CD4-positive, alpha-beta T cell treated with Interleukin-17A for 4 hours (primary cell): ENCODE measurements around the gene SCAI.
"Not testable (repeated sequence)": the region's sequence is repeated elsewhere in the genome, so short reads cannot be mapped to it uniquely, and the experiment has no call there.

Experiments used
- DNase-seq: peaks from one replicate; pipeline ENCODE4 v3.0.0-alpha.2; 2020; ENCODE audit warnings: mixed read lengths

SCAI gene

DNA sequence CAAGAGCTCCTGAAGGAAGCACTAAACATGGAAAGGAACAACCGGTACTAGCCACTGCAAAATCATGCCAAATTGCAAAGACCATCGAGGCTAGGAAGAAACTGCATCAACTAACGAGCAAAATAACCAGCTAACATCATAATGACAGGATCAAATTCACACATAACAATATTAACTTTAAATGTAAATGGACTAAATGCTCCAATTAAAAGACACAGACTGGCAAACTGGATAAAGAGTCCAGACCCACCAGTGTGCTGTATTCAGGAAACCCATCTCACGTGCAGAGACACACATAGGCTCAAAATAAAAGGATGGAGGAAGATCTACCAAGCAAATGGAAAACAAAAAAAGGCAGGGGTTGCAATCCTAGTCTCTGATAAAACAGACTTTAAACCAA, 131.3 kb downstream of the SCAI start:
- not testable (repeated sequence) for DNase-seq

DNA sequence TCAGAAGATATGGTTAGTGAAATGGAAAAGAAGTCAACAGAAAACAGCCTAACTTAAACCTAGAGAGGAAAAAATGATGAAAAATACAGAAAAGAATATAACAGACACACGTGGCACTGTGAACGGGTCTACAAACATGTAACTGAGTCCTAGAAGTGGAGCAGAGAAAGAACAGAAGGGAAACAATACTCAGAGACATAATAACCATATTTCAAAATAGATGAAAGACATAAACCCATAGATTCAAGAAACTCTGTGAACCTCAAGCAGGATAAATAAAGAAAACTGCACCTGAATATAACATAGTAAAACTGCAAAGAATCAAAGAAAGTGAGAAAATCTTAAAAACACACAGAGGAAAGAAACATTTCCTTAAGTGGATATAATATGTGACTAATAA, 134.7 kb downstream of the SCAI start:
- DNase-seq, result no peak

DNA sequence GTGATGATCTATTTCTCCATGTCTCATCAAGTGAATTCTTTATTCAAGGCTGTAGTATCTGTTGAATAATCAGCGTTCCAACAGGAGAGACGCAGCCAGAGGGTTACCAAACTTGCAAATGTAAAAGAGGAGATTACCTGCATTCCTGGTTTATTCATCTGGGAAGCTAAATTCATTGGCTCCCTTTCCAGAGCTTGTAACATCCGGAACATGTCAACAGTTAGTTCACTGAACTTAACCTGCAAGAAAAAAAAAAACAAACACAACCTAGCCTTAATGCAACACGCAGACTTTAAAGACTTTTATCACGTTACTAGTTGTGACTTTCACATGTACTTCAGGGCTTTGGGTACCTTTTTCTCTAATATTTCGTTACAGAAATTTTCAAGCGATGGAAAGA, 140.0 kb downstream of the SCAI start:
- DNase-seq, result no peak

DNA sequence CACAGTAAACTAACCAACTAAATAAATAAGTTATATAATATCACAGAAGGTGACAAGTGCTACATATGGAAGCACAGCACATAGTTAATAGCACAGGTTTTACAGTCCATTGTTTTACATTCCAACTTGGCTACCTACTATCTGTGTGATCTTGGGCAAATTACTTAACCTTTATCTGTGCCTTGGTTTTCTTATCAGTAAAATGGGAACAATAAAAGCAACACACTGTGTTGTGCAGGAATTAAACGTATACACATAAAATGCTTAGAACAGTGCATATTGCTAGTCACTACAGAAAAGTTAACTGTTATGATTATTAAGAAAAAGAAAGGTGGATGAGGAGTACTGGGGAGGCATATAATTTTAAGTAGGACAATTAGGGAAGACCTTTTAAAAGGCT, 159.6 kb downstream of the SCAI start:
- DNase-seq, result no peak

DNA sequence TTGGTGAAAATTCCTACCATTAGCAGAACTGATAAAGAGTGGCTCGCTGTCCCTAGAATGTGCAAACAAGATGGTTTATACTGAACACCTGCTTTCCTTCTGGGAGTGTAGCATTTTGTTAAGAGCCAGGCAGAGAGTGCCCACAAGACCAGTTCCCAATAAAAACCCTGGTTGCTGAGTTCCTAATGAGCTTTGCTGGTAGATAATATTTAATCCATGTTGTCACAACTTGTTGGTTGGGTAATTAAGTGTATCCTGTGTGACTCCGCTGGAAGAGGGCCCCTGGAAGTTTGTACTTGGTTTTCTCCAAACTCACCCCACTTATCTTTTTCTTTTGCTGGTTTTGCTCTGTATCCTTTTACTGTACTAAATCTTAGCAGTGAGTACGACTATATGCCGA, 162.9 kb downstream of the SCAI start:
- no peak for DNase-seq

DNA sequence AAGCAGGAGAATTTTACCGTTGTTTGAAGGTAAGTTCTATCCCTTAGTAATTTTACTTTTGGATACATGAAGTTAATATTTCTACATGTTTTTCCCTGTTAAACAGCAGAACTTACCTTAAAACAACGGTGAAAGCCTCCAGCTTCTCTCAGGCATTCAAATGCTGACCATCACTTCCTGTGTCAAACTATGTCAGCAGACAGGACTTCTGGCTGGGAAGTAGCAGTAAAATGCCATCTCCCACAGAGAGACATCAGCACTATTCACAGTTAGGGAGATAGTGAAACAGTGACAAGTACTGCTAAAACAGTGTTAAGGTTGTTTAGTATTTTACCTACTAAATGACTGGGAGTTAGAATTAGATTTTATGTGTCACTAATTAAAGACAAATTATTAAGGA, 168.2 kb downstream of the SCAI start:
- DNase-seq, result no peak

DNA sequence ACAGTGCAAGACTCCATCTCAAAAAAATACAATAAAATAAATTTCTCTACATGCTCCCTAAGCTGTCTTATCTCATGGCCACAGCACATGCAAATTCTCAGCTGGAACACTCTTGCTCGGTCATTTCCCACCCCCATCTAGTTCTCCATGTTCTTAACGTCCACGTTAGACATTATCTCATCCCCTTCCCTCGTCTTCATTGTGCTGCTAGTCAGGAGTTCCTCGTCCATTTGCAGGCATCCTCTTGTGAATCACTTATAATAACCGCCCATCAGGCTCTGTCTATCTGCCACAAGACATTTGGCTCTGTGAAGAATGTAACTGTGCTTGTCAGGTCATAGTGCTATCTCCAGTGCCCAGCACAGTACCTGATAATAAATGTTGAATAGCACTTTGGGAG, 169.5 kb downstream of the SCAI start:
- DNase-seq, result no peak

DNA sequence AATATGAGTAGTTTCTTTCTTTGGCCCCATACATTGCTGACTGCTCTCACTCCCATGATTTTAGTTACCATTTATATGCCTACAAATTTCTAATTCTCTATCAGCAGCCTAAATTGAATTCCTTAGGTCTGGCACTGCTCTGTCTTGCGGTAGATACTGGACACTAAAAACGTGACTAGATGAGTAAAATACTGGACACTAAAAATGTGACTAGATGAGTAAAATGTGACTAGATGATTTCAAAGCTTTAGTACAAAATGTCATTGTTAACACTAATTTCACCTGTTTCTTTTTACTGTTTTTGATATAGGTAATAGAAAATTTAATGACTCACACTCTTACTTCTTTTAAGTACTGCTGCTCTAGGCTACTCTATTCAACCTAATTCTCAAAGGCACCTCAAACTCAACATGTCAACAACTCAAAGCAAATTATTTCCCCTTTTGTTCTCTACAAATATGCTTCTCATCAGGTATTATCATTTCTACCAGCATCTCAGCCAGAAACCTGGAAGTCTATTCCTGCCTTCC, 171.0 kb downstream of the SCAI start:
- DNase-seq, result no peak

DNA sequence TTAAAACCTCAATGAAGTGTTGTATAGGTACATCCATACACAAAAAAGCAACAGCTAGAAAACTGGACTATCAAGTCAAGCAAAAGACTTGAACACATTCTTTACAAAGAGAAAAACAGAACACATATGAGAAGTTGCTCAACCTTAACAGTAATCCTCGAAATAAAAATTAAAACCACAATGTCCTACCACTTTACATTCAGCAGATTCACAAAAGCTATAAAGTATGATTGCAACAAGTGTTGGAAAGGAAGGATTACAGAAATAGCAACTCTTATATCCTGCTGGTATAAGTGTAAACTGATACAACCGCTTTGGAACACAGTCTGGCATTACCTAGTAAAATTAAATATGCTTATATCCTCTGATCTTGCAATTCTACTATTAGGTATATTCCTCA, 173.9 kb downstream of the SCAI start:
- no peak for DNase-seq

DNA sequence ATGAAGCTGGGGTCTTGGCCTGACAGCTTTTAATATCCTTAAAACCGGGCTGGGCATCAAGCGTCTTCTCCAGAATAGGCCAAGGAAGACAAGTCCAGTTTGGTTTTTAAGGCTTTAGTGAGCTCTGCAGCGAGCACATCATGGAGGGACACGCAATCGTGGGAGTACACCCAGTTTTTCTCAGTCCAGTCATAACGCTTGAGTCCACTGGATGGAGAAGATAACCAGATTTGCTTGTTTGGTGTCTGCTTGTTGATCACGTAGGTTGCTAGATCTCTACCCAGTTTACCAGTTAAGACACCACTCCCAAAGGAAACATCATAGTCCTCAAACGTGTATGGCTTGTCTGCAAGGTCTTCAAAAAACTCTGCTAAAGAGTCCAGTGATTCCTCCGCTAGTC, 175.1 kb downstream of the SCAI start:
- DNase-seq, result no peak

DNA sequence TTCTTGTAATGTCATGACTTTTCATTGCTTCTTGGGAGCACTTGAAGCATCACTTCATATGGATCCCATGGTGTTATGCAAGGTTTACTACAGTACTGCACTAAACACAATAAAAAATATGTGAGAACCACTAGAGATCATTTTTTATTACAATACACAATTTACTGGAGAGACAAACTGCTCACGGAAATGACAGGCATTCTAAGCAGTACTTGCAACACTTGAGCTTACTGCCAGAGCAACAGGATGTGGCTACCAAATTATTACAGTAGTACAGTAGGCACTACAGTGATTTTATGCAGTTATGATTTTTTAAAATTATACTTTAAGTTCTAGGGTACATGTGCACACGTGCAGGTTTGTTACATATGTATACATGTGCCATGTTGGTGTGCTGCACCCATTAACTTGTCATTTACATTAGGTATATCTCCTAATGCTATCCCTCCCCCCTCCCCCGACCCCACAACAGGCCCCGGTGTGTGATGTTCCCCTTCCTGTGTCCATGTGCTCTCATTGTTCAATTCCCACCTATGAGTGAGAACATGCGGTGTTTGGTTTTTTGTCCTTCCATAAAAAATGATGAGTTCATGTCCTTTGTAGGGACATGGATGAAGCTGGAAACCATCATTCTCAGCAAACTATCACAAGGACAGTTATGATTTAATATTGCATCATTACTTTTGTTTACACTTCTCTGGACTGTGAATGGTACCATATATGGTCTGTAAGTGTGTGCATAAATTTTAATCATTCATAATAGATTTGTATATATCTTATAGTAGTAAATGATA, 177.4 kb downstream of the SCAI start:
- DNase-seq, result peak; percentile 38

DNA sequence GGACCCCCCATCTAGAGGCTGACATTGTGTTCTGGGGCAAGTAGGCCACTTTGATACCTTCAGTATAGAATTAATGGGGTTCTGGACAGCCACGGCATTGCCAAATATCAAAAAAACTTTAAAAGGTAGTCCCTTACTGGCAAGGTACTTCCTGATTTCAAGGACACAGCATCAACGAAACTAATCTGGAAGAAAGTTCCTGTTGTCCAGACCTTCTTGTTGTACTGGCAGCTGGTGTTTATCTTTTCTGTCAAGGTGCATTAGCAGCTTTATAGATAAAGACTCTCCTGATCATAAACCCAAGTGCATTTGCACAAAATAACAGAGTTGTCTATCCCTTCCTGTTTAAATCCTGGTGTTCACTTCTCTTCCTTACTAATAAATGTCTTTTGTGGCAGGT, 178.7 kb downstream of the SCAI start:
- DNase-seq, result no peak

DNA sequence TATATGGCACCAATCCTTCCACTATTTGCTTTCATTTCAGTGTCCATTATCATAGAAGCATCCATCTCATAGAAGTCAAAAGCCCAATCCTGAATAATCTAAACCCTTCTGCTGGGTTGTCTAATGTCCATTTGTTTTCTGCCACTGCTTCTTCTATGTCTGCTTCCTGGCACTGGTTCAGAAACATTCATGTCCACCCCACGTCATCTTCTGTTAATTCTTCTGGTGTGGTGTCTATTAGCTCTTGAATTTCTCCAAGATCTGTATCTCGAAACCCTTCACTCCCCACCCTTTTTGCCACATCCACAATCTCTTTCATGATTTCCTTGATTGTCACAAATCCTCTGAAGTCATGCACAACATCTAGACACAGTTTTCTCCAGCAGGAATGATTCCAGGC, 179.3 kb downstream of the SCAI start:
- DNase-seq, result no peak

DNA sequence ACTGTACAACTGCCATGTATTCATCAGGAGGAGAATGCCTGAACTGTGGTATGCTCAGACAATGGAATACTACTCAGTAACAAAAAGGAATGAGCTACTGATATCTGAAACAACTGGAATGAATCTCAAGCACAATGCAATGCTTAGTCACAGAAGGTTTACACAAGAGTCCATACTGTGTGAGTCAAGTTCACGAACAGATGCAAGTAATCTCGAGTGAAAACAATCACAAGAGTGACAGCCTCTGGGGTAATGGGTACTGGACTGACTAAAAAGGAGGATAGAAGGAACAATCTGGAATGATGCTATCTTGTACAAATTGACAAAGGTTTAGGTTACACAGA, 182.9 kb downstream of the SCAI start:
- no peak for DNase-seq

DNA sequence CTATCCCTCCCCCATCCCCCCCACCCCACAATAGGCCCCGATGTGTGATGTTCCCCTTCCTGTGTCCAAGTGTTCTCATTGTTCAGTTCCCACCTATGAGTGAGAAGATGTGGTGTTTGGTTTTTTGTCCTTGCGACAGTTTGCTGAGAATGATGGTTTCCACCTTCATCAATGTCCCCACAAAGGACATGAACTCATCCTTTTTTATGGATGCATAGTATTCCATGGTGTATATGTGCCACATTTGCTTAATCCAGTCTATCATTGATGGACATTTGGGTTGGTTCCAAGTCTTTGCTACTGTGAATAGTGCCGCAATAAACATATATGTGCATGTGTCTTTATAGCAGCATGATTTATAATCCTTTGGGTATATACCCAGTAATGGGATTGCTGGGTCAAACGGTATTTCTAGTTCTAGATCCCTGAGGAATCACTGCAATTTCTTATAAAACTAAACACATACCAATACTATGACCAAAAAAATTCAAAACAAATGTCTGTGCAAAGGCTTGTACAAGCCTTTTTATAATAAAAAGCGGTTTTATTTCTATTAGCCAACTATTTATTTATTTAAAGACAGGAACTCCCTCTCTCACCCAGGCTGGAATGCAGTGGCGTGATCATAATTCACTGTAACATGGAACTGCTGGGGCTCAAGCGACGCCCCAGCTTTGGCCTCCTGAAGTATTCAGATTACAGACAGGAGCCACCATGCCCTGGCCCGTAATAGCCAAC, 183.5 kb downstream of the SCAI start:
- not testable (repeated sequence) for DNase-seq

DNA sequence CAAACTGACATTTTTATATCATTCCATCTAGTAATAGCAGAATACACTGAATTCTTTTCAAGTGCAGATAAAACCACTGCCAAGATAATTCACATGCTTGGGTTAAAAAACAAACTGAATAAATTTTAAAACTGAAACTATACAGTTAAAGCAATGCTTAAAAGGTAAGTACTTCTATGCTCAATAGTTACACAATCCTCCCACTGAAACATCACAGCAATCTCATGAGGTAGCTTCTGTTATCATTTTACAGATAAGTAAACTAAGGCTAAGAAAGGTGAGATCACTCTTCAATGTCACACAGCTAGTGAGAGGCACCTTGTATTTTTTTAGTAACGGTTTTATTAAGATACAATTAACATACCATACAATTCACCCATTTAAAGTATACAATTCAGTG, 189.1 kb downstream of the SCAI start:
- DNase-seq, result no peak

DNA sequence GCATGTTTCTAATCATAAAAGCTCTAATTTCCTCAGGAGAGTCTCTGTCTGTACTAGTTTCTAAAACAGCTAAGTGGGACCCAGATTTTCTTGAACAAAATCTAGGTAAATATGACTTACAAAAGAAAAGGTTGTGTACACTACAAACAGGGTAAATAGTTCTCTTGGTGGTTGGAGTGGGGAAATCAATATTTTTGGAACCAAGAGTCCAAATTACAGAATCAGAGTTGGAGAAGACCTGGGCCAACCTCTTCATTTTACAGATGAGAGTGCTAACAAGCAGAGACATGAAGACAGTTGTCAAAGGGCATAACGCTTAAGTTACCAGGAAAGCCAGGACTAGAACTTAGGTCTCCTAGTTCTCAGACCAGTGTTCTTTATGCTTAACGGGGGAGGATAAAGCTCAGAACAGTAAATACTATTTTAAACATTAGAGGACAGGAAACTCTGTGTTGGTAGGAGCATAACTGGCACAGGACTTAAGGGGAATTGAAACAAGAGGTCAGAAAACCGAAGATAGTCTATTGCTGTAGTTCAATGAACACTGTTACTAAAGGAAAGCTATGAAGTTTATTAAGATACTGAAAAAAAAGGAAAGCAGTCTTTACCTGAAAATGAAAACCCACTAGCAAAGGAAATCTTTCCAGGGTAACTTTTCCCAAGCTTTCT, 193.1 kb downstream of the SCAI start:
- DNase-seq, result no peak

DNA sequence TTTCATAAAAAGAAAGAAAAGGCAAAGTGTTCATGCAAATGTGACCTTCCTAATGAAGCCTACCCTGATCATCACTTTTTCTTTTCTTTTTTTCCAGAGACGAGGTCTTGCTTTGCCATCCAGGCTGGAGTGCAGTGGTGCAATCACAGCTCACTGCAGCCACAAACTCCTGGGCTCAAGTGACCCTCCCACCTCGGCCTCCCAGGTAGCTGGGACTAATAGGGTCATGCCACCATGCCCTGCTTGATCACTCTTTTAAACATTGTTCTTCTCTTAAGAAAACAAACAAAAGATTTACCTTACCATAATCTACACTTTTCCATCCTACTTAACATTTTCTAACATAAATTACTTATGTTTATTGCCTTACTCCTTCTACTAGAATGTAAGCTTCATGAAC, 193.9 kb downstream of the SCAI start:
- no peak for DNase-seq

DNA sequence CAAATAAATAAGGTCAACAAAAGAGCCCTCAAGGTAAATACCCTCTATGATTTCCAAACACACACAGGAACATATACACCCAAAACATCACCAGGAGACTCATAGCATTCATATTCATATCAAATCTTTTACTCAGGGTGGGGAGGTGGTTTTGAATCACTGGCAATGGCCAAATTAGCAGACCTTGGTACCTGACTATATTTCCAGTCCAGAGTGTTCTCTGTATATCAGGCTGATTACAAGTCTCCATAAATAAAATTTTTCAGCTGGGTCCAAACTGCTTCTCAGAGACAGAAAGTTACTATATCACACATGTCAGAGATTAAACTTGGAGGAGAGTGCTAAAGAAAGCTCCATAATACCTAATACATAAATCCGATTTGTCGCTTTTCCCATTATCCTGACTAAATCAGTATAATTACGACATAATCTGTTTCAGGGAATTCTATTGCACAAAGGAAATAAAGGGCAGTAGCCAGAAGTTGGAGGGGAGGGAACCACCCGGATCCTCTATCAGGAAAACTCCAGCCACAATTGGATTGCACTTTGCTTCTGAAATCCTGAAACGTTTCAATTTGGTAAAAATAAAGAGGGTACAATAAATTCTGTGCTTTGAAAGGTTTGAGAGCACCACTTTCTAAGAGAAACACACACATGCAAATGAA, 195.5 kb downstream of the SCAI start:
- DNase-seq, result no peak

DNA sequence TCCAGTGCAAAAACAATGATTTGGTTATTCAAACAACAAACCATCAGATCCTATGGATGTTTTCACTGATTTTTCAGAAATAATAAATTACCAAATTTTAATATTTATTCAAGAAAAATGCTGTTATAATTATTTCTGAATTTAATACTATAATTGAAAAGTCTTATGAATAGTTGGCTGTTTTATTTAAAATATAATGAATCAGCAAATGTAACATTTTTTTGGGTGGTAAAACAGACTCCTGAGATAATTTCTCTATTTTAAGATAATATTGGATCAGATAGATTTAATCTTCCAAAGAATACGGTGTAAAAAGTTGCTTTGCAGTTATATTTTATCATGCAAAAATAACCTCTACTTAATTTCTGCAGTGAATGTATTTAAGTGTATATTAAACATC, 197.2 kb downstream of the SCAI start:
- DNase-seq, result no peak

DNA sequence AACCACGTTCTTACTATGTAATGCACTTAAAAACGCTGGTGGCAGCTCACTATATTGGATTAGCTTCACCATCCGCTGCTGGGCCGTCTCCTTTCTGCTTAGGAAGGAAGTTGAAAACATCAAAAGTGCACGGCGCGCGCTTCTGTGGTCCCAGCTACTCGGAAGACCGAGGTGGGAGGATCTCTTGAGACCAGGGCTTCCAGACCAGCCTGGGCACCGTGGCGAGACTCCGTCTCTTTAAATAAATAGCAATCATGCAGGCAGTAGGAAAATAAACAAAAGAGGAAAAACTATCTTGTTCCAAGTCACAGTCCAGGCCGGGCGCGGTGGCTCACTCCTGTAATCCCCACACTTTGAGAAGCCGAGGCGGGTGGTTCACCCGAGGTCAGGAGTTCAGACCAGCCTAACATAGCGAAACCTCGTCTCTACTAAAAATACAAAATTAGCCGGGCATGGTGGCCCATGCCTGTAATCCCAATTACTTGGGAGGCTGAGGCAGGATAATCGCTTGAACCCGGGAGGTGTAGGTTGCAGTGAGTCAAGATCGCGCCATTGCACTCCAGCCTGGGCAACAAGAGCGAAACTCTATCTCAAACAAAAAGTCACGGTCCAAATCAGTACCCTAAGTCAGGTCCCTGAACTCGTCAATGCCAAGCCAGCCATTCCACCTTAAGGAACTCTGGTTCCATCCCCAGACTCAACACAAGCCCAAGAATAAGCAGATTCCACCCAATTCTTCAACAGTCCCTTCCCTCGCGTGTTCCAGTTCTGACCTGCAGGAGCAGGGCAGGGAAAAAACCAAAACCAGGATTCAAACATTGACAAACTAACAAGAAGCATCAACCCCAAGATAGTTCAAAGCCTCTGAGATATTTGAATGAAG, 201.4 kb downstream of the SCAI start:
- DNase-seq, result peak; percentile 80
